ENCODE data around the gene ARRB1. TPM values are rescaled to one million over a fixed set of nuclear protein-coding genes. Genes with fewer than 3 reads are reported as not detected.

The ARRB1 gene
- total RNA-seq, 4 donors from 2014 or later, result 15.7 to 44.7 (median 27.7) TPM

DNA sequence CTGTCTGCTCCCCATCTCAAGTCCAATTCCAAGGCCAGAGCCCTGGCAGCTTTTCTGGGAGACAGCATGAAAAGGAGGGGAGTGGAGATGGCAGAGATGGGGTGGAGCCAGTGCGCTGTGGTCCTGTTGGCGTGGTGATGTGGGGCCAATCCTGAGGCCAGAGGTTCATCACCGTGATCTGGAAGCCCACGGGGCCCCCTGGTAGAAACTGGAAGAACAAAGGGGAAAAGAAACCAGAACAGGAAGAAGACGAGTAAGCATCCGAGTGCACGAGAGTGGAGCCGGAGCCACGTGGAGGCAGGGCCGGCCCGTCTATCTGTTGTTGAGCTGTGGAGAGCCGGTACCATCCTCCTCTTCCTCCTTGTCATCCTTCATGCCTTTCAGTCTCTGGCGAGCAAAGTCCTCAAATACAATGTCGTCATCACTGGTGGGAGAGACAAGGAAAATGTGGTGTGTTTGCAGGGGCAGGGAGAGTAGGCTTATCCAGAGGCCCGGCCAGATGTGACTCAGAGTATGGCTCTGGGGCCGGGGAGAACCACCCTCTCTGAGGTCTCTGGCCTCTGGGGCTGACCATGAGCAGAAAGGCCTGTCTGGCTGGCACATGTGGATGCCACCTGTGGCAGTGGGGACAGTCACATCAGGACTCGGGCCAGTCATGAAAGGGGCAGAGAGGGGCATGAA, 85.5 kb downstream of the ARRB1 start:
- no peak overlapping the region for H3K4me3 ChIP-seq (replicated peaks in 1 of 3)
- no peaks in the 10 kb centered on the region for H3K9me3 ChIP-seq
- H3K4me1 ChIP-seq, result no peaks in the 10 kb centered on the region
- H3K27me3 ChIP-seq, result no peaks in the 10 kb centered on the region
- H3K36me3 ChIP-seq, result no peaks in the 10 kb centered on the region
- 80 to 85% methylated on average over 17 of the region's 17 CpGs for WGBS, 2 donors
- no peak for DNase-seq
- no peak overlapping the region for H3K27ac ChIP-seq
- intact Hi-C loops (cut with DNase I), result no loop called here
- TF ChIP-seq, protein P1, sequence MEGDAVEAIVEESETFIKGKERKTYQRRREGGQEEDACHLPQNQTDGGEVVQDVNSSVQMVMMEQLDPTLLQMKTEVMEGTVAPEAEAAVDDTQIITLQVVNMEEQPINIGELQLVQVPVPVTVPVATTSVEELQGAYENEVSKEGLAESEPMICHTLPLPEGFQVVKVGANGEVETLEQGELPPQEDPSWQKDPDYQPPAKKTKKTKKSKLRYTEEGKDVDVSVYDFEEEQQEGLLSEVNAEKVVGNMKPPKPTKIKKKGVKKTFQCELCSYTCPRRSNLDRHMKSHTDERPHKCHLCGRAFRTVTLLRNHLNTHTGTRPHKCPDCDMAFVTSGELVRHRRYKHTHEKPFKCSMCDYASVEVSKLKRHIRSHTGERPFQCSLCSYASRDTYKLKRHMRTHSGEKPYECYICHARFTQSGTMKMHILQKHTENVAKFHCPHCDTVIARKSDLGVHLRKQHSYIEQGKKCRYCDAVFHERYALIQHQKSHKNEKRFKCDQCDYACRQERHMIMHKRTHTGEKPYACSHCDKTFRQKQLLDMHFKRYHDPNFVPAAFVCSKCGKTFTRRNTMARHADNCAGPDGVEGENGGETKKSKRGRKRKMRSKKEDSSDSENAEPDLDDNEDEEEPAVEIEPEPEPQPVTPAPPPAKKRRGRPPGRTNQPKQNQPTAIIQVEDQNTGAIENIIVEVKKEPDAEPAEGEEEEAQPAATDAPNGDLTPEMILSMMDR (IDR thresholded peaks at IDR 0.05), result no peak
- no peak for TF ChIP-seq POLR2A (IDR thresholded peaks at IDR 0.05)

DNA sequence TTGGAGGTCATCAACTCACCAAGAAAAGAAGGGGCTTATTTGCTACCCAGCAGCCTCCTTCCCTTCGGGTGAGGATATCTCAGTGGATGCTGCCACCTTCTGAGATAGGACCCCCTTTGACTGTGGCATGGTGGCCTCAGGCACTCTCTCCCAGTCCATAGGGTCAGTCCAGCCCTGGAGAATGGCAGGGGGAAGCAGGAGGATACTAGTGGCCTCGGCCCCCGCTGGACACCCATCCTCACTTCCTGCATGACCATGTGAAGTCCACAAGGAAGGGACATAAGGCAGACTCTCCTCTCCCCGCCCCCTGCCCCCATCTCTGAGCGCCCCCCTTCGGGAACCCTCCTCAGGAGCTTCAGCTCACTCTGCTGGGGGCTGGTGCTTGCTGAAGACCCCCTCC, 86.5 kb downstream of the ARRB1 start:
- Histone ChIP-seq H3K27ac (no peak overlapping the region), H3K4me1 (no peaks in the 10 kb centered on the region), H3K27me3 (no peaks in the 10 kb centered on the region), H3K4me3 (replicated peaks in 1 of 3) (no peak overlapping the region), H3K9me3 (no peaks in the 10 kb centered on the region), H3K36me3 (no peaks in the 10 kb centered on the region)
- WGBS, 2 donors, result 89 to 90% methylated on average over 4 to 6 of the region's 6 CpGs
- DNase-seq, result no peak
- TF ChIP-seq, protein P1 (IDR thresholded peaks at IDR 0.05), result no peak
- no peak for TF ChIP-seq POLR2A (IDR thresholded peaks at IDR 0.05)
- intact Hi-C loops (cut with DNase I), result no loop called here

DNA sequence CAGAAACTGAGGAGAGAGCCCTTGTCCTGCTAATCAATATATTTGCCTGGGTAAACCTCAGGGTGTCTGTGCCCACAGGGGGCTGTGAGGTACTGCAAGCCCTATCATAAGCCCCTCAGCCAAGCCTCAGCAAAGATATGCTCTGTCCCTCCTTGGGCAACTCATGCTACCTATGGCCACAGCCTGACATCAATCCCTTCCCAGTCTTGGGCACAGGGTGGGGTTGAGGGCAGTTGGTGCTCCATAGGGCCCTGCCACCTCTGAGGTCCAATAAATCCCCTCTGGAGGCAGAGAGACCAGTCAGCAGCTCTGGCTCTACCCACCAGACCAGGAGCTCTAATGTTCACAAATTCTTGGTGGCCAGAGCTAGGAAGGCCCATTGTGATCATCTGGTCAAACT, 87.1 kb downstream of the ARRB1 start:
- no peak for TF ChIP-seq POLR2A (IDR thresholded peaks at IDR 0.05)
- TF ChIP-seq, protein P1 (IDR thresholded peaks at IDR 0.05), result no peak
- Histone ChIP-seq H3K27me3 (no peaks in the 10 kb centered on the region), H3K27ac (no peak overlapping the region), H3K4me1 (no peaks in the 10 kb centered on the region), H3K36me3 (no peaks in the 10 kb centered on the region), H3K9me3 (no peaks in the 10 kb centered on the region), H3K4me3 (replicated peaks in 1 of 3) (no peak overlapping the region)
- intact Hi-C loops (cut with DNase I), result no loop called here
- DNase-seq, result no peak

DNA sequence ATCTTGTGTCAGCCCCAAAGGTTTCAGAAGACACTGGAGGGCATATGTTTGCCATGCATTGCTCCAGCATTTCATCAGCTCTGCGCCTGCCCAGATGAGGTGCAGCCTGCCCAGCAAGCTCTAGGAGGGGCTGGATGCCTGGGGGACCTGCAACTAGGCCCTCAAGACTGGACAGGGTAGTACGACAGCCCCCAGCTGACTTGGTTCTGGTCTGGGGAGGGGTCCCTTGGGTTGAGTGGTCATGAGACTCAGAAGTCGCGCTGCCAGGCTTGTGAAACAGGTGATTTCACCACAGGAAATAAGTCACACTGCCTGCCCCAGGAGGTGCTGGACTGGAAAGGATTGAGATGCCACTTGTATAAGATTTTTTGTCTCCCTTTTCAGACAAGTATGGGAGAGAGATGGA, 87.5 kb downstream of the ARRB1 start:
- Histone ChIP-seq H3K4me3 (replicated peaks in 1 of 3) (no peak overlapping the region), H3K4me1 (no peaks in the 10 kb centered on the region), H3K36me3 (no peaks in the 10 kb centered on the region), H3K27me3 (no peaks in the 10 kb centered on the region), H3K9me3 (no peaks in the 10 kb centered on the region), H3K27ac (no peak overlapping the region)
- no peak for DNase-seq
- WGBS, 2 donors, result 55 to 60% methylated on average over 3 to 4 of the region's 4 CpGs
- intact Hi-C loops (cut with DNase I), result no loop called here
- no peak for TF ChIP-seq POLR2A (IDR thresholded peaks at IDR 0.05)
- TF ChIP-seq, protein P1 (IDR thresholded peaks at IDR 0.05), result no peak

DNA sequence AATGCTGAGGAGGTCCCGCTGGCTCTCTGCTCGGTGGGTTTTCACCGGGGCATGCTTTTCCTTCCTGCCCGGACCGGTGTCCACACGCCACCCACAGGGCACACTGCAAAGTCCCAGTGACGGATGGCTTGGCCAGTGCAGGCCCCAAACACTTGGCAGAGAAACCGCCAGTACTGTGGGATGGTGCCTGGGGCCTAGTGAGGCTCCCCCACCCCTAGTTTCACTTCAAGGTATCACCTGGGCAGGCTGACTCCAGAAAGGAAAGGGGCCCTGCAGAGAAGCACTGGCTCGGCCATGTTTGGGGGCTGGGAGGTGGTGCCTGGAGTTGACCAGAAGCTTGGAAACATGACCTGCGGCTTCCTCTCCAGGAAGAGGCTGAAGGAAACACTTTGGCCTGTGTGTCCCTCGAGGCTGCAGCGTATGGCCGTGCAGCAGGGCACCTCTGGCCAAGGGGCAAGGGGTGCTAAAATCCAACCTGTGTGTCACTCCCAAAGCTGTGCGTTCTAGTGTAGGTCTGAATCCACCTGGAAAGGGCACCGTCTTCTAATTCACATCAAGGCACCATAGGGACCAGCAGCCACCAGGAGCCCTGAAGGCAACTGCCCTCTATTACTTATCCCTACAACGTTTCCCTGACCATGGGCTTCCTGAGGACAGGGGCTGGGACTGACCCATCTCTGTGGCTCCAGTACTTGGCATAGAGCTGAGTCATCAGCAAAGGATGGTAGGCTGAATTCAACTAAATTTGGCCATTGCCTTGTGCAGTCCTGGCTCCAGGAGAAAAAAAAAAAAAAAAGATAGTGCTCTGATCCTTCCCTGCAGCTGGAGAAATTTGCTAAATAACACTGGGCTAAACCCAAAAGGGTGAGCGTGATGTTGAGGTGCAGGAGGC, 88.3 kb downstream of the ARRB1 start:
- intact Hi-C loops (cut with DNase I), result no loop called here
- Histone ChIP-seq H3K9me3 (no peaks in the 10 kb centered on the region), H3K36me3 (no peaks in the 10 kb centered on the region), H3K27me3 (no peaks in the 10 kb centered on the region), H3K4me3 (replicated peaks in 1 of 3) (no peak overlapping the region), H3K27ac (no peak overlapping the region), H3K4me1 (no peaks in the 10 kb centered on the region)
- 80 to 89% methylated on average over 11 to 14 of the region's 17 CpGs for WGBS, 2 donors
- DNase-seq, result no peak
- TF ChIP-seq, protein P1 (IDR thresholded peaks at IDR 0.05), result no peak
- no peak for TF ChIP-seq POLR2A (IDR thresholded peaks at IDR 0.05)

Data from thyroid gland (tissue), 4 donors.